Sigmoid colon (tissue), 4 donors: ENCODE results near the gene GNAI3.

Experiments
- CTCF ChIP-seq, 4 experiments: fragments of 450-650 bp in 3 of 4; fragments of 200-600 bp in 1 of 4; IDR thresholded peaks; one replicate each; pipeline ENCODE4 v1.5.1; 2016 to 2019; ENCODE audit warnings: antibody characterized with exemption in 4 of 4, mild to moderate bottlenecking in 3 of 4, moderate library complexity in 2 of 4
- EP300 ChIP-seq, 4 donors: sonication (generic); formaldehyde crosslinking; IDR thresholded peaks; one replicate each; pipeline ENCODE4 v1.6.1; 2017; ENCODE audit warnings: antibody characterized with exemption in 4 of 4
- POLR2A ChIP-seq, 2 donors: fragments of 450-650 bp; IDR thresholded peaks; one replicate each; pipeline ENCODE4 v1.6.1; 2016; ENCODE audit warnings: antibody characterized with exemption in 2 of 2, mild to moderate bottlenecking in 2 of 2, moderate library complexity in 2 of 2
- POLR2AphosphoS5 ChIP-seq, 4 donors: sonication (generic); formaldehyde crosslinking; IDR thresholded peaks; one replicate each; pipeline ENCODE4 v1.6.1; 2017; ENCODE audit warnings: antibody characterized with exemption in 4 of 4

DNA sequence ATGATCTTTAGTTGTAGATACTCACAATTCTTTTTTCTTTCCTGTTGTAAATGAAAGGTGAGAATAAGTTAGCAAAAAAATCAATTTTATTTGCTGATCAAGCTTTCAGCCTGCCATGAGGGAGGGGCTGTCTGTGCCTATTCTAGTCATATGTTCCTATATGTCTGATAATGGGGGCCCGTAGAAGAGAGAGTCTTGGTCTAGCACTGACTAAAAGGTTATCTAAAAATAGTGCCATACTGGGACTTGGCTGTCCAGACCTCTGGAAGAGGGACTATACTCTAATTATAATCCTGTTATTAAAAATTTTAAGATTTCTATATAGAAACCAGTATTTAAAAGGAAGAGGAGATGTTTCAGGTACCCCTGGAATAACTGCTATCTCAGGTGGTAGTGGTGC lies 18.6 kb downstream of the GNAI3 start:
- TF ChIP-seq CTCF (IDR thresholded peaks at IDR 0.05) (no peak), EP300 (IDR thresholded peaks at IDR 0.05) (no peak), POLR2A (IDR thresholded peaks at IDR 0.05) (no peak), POLR2AphosphoS5 (IDR thresholded peaks at IDR 0.05) (no peak)
